ENCODE results near the gene CEP131. TPM values are rescaled to one million over a fixed set of nuclear protein-coding genes. Genes with fewer than 3 reads are reported as not detected.

Gene CEP131
- polyA plus RNA-seq, 1 donor from 2014 or later: 21.3 TPM

DNA sequence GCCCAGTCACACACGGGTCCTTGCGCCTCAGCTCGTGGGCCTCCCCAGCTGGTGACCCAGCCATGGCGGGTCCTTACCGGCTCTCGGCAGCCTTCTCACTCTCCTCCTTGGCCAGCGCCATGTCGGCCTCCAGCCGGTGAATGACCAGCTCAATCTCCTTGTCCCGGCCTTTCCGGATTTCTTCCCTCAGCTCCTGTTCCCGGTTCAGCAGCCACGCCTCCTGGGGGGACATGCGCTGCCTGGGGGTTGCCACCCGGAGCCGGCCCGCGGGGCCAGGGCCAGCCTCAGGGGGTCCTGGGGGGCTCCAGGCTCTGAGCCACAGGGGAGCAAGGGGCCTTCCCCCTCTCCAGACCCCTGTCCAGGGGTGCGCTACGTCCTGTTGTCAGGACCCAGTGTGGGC, 31.6 kb downstream of the CEP131 start:
- Histone ChIP-seq H3K9me2 (ENCODE audit: insufficient read depth, low read length) (no peaks in the 10 kb centered on the region), H3K4me2 (ENCODE audit: low read length) (no peak overlapping the region), H4K20me1 (ENCODE audit: insufficient read depth) (no peaks in the 10 kb centered on the region), H3K9me3 (ENCODE audit: low read length) (no peaks in the 10 kb centered on the region), H3F3A (ENCODE audit: insufficient read depth, low read length, poor library complexity, severe bottlenecking) (no peaks in the 10 kb centered on the region), H3K4me3 (ENCODE audit: low read length) (no peak overlapping the region), H3K27me3 (ENCODE audit: insufficient read depth, low read depth, low read length) (no peaks in the 10 kb centered on the region), H3K36me3 (ENCODE audit: insufficient read depth, low read length) (no peaks in the 10 kb centered on the region), H3K27ac (ENCODE audit: low read length) (no peak overlapping the region), H3K9ac (ENCODE audit: low read length) (no peak overlapping the region), H2AFZ (ENCODE audit: low read depth, low read length) (no peak overlapping the region), H3K79me2 (replicated peaks; ENCODE audit: insufficient read depth, low read length) (no peaks in the 10 kb centered on the region)
- no peak for TF ChIP-seq SMC3 (conservative IDR thresholded peaks at IDR 0.05; ENCODE audit: poor library complexity)
- TF ChIP-seq EP300 (conservative IDR thresholded peaks at IDR 0.05; ENCODE audit: poor library complexity, severe bottlenecking): no peak
- no peak for TF ChIP-seq EZH2 (IDR thresholded peaks at IDR 0.05; ENCODE audit: borderline replicate concordance, insufficient read depth, low read length, poor library complexity, severe bottlenecking)
- no peak for TF ChIP-seq MXI1 (conservative IDR thresholded peaks at IDR 0.05; ENCODE audit: poor library complexity, severe bottlenecking)
- TF ChIP-seq RAD21 (conservative IDR thresholded peaks at IDR 0.05): no peak
- TF ChIP-seq, protein P1, sequence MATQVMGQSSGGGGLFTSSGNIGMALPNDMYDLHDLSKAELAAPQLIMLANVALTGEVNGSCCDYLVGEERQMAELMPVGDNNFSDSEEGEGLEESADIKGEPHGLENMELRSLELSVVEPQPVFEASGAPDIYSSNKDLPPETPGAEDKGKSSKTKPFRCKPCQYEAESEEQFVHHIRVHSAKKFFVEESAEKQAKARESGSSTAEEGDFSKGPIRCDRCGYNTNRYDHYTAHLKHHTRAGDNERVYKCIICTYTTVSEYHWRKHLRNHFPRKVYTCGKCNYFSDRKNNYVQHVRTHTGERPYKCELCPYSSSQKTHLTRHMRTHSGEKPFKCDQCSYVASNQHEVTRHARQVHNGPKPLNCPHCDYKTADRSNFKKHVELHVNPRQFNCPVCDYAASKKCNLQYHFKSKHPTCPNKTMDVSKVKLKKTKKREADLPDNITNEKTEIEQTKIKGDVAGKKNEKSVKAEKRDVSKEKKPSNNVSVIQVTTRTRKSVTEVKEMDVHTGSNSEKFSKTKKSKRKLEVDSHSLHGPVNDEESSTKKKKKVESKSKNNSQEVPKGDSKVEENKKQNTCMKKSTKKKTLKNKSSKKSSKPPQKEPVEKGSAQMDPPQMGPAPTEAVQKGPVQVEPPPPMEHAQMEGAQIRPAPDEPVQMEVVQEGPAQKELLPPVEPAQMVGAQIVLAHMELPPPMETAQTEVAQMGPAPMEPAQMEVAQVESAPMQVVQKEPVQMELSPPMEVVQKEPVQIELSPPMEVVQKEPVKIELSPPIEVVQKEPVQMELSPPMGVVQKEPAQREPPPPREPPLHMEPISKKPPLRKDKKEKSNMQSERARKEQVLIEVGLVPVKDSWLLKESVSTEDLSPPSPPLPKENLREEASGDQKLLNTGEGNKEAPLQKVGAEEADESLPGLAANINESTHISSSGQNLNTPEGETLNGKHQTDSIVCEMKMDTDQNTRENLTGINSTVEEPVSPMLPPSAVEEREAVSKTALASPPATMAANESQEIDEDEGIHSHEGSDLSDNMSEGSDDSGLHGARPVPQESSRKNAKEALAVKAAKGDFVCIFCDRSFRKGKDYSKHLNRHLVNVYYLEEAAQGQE (IDR thresholded peaks at IDR 0.05; ENCODE audit: borderline replicate concordance): no peak
- TF ChIP-seq POLR2AphosphoS5 (IDR thresholded peaks at IDR 0.05): no peak
- TF ChIP-seq, protein P2, sequence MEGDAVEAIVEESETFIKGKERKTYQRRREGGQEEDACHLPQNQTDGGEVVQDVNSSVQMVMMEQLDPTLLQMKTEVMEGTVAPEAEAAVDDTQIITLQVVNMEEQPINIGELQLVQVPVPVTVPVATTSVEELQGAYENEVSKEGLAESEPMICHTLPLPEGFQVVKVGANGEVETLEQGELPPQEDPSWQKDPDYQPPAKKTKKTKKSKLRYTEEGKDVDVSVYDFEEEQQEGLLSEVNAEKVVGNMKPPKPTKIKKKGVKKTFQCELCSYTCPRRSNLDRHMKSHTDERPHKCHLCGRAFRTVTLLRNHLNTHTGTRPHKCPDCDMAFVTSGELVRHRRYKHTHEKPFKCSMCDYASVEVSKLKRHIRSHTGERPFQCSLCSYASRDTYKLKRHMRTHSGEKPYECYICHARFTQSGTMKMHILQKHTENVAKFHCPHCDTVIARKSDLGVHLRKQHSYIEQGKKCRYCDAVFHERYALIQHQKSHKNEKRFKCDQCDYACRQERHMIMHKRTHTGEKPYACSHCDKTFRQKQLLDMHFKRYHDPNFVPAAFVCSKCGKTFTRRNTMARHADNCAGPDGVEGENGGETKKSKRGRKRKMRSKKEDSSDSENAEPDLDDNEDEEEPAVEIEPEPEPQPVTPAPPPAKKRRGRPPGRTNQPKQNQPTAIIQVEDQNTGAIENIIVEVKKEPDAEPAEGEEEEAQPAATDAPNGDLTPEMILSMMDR (IDR thresholded peaks at IDR 0.05; ENCODE audit: poor library complexity, severe bottlenecking): no peak

DNA sequence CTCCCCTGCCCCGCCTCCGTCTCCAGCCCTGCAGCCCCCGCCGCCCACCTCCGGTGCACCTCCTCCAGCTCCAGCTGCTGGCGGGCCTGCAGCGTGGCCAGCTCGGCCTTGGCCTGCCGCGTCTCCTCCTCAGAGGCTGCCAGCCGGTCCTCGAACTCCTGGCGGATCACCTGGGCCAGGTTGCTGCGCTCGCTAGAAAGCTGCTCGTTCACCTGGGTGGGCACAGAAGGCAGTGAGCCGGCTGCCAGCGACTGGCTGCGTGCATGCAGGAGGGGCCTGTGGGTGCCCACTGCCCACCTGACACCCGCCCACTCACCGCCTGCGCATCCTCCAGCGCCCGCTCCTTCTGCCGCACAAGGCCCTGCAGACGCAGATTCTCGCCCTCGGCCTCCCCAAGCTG, 32.2 kb downstream of the CEP131 start:
- no peak overlapping the region for H2AFZ ChIP-seq (ENCODE audit: low read depth, low read length)
- H3K36me3 ChIP-seq (ENCODE audit: insufficient read depth, low read length): no peaks in the 10 kb centered on the region
- H3F3A ChIP-seq (ENCODE audit: insufficient read depth, low read length, poor library complexity, severe bottlenecking): no peaks in the 10 kb centered on the region
- no peaks in the 10 kb centered on the region for H3K9me2 ChIP-seq (ENCODE audit: insufficient read depth, low read length)
- no peak overlapping the region for H3K27ac ChIP-seq (ENCODE audit: low read length)
- H3K4me3 ChIP-seq (ENCODE audit: low read length): no peak overlapping the region
- H3K79me2 ChIP-seq (replicated peaks; ENCODE audit: insufficient read depth, low read length): no peaks in the 10 kb centered on the region
- no peak overlapping the region for H3K4me2 ChIP-seq (ENCODE audit: low read length)
- H3K9ac ChIP-seq (ENCODE audit: low read length): no peak overlapping the region
- no peaks in the 10 kb centered on the region for H3K27me3 ChIP-seq (ENCODE audit: insufficient read depth, low read depth, low read length)
- TF ChIP-seq TAF1 (IDR thresholded peaks at IDR 0.05; ENCODE audit: low read depth): no peak
- TF ChIP-seq, protein P2 (IDR thresholded peaks at IDR 0.05; ENCODE audit: poor library complexity, severe bottlenecking): no peak
- no peak for TF ChIP-seq EZH2 (IDR thresholded peaks at IDR 0.05; ENCODE audit: borderline replicate concordance, insufficient read depth, low read length, poor library complexity, severe bottlenecking)
- no peak for TF ChIP-seq POLR2AphosphoS5 (IDR thresholded peaks at IDR 0.05)
- no peak for TF ChIP-seq RAD21 (conservative IDR thresholded peaks at IDR 0.05)
- TF ChIP-seq, protein P1 (IDR thresholded peaks at IDR 0.05; ENCODE audit: borderline replicate concordance): no peak
- no peak for TF ChIP-seq MXI1 (conservative IDR thresholded peaks at IDR 0.05; ENCODE audit: poor library complexity, severe bottlenecking)
- no peak for TF ChIP-seq EP300 (conservative IDR thresholded peaks at IDR 0.05; ENCODE audit: poor library complexity, severe bottlenecking)
- no peak for TF ChIP-seq SMC3 (conservative IDR thresholded peaks at IDR 0.05; ENCODE audit: poor library complexity)
- no peaks in the 10 kb centered on the region for H3K9me3 ChIP-seq (ENCODE audit: low read length)
- no peaks in the 10 kb centered on the region for H4K20me1 ChIP-seq (ENCODE audit: insufficient read depth)
